Measurements from ENCODE around the gene GPR32.
A peak's percentile ranks its signal among the peaks of the same experiment; 100 is the strongest.

GPR32 gene

DNA sequence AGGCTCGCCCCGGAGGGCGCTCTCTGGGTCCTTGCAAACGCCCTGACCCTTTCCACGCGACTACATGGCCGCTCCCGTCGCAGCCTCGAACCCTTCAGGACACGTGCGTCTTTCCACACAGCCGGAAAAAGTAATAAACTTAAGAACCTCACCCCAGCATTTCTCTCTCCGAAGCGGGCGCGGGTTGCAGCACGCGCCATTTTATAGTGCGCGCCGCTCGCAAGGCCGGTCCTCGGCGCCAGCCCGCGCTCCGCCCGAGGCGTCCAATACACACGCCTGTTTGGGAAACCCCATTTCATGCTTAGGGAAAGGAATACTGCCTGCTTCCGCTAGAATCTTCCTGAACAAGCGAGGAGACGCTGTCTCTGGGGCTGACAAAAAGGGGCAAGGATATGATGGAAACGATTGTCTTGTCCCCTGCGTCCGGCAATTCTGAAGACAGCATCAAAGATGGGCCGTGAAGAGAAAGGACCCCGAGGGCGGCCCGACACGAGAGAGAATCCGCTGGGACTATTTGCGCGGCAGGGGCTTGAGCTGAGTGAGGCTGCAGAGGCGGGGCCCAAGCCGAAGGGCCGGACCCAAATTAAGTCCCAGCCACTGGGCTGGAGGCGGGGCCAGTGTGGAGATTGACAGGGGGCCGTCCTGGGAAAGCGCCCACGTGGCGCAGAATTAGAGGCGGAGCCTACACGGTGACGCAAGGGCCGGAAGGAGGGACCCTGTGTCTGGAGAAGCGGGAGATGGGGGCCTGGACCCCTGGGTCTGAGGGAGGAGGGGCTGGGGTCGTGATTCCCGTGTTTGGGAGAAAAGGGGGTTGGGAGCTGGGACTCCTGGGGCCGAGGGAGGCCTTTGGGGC is 34.4 kb downstream of the GPR32 start (continued):
- TF ChIP-seq ZNF513 (tag by site-specific recombination; IDR thresholded peaks at IDR 0.05) (0 out of 2 replicates have a peak, but pooled peaks have one; percentile 33), ZNF48 (tag by site-specific recombination; IDR thresholded peaks at IDR 0.05) (no peak), ZNF549 (tag by site-specific recombination; IDR thresholded peaks at IDR 0.05) (no peak), ZNF529 (tag by site-specific recombination; IDR thresholded peaks at IDR 0.05; ENCODE audit: insufficient replicate concordance) (no peak), ZNF366 (tag by site-specific recombination; conservative IDR thresholded peaks at IDR 0.05) (peak; percentile 78), OSR2 (tag by site-specific recombination; IDR thresholded peaks at IDR 0.05) (no peak), ZNF544 (tag by site-specific recombination; IDR thresholded peaks at IDR 0.05) (no peak), YY1 (tag by site-specific recombination; IDR thresholded peaks at IDR 0.05) (peak; percentile 75), ZNF138 (tag by site-specific recombination; IDR thresholded peaks at IDR 0.05; ENCODE audit: borderline replicate concordance) (no peak), ZNF274 (IDR thresholded peaks at IDR 0.05; ENCODE audit: low read length) (no peak), ZNF274 (tag by site-specific recombination; IDR thresholded peaks at IDR 0.05; ENCODE audit: borderline replicate concordance) (no peak), ZNF19 (tag by site-specific recombination; IDR thresholded peaks at IDR 0.05; ENCODE audit: low read depth) (no peak), ZNF391 (tag by site-specific recombination; IDR thresholded peaks at IDR 0.05; ENCODE audit: borderline replicate concordance, low read depth) (peak; percentile 50; the same call in 1 of the 2 replicates), ZBTB1 (tag by site-specific recombination; IDR thresholded peaks at IDR 0.05) (no peak), ZNF660 (tag by site-specific recombination; IDR thresholded peaks at IDR 0.05) (peak; percentile 87), ZBTB7A (tag by site-specific recombination; IDR thresholded peaks at IDR 0.05; ENCODE audit: low read depth) (no peak), ZNF560 (tag by site-specific recombination; IDR thresholded peaks at IDR 0.05; ENCODE audit: borderline replicate concordance) (no peak), ZNF571 (tag by site-specific recombination; IDR thresholded peaks at IDR 0.05) (no peak), ZNF488 (tag by site-specific recombination; IDR thresholded peaks at IDR 0.05) (no peak), ZNF114 (tag by site-specific recombination; IDR thresholded peaks at IDR 0.05) (no peak), ZNF433 (tag by site-specific recombination; IDR thresholded peaks at IDR 0.05; ENCODE audit: low read depth) (no peak), ZNF184 (tag by site-specific recombination; IDR thresholded peaks at IDR 0.05) (no peak), SP2 (tag by site-specific recombination; IDR thresholded peaks at IDR 0.05) (peak; percentile 98), ZNF140 (tag by site-specific recombination; IDR thresholded peaks at IDR 0.05) (no peak), ZIC2 (tag by site-specific recombination; IDR thresholded peaks at IDR 0.05) (peak; percentile 11; the same call in 1 of the 2 replicates), ZNF830 (tag by site-specific recombination; IDR thresholded peaks at IDR 0.05; ENCODE audit: low read depth) (no peak), KLF9 (tag by site-specific recombination; IDR thresholded peaks at IDR 0.05; ENCODE audit: low read depth) (peak; percentile 32; the same call in 1 of the 2 replicates), ZNF155 (tag by site-specific recombination; IDR thresholded peaks at IDR 0.05) (no peak), KLF10 (tag by site-specific recombination; IDR thresholded peaks at IDR 0.05) (peak; percentile 62; the same call in 1 of the 2 replicates), ZNF211 (tag by site-specific recombination; IDR thresholded peaks at IDR 0.05; ENCODE audit: low read depth) (no peak), ZNF701 (tag by site-specific recombination; IDR thresholded peaks at IDR 0.05) (no peak), ZNF473 (tag by site-specific recombination; IDR thresholded peaks at IDR 0.05) (no peak), IKZF3 (tag by site-specific recombination; IDR thresholded peaks at IDR 0.05) (no peak), TCF7L2 (IDR thresholded peaks at IDR 0.05; ENCODE audit: borderline replicate concordance, low read depth, low read length) (no peak)
- TF ChIP-seq, protein P1, sequence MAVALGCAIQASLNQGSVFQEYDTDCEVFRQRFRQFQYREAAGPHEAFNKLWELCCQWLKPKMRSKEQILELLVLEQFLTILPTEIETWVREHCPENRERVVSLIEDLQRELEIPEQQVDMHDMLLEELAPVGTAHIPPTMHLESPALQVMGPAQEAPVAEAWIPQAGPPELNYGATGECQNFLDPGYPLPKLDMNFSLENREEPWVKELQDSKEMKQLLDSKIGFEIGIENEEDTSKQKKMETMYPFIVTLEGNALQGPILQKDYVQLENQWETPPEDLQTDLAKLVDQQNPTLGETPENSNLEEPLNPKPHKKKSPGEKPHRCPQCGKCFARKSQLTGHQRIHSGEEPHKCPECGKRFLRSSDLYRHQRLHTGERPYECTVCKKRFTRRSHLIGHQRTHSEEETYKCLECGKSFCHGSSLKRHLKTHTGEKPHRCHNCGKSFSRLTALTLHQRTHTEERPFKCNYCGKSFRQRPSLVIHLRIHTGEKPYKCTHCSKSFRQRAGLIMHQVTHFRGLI (tag by site-specific recombination; IDR thresholded peaks at IDR 0.05) = no peak; the same call in 1 of the 2 replicates
- TF ChIP-seq, protein P2, sequence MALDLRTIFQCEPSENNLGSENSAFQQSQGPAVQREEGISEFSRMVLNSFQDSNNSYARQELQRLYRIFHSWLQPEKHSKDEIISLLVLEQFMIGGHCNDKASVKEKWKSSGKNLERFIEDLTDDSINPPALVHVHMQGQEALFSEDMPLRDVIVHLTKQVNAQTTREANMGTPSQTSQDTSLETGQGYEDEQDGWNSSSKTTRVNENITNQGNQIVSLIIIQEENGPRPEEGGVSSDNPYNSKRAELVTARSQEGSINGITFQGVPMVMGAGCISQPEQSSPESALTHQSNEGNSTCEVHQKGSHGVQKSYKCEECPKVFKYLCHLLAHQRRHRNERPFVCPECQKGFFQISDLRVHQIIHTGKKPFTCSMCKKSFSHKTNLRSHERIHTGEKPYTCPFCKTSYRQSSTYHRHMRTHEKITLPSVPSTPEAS (tag by site-specific recombination; IDR thresholded peaks at IDR 0.05) = peak; percentile 42
